ENCODE data around the gene COL4A2. TPM values are rescaled to one million over a fixed set of nuclear protein-coding genes. Genes with fewer than 3 reads are reported as not detected.

COL4A2 gene
- total RNA-seq, 1 donor from 2014 or later, result 120 TPM

DNA sequence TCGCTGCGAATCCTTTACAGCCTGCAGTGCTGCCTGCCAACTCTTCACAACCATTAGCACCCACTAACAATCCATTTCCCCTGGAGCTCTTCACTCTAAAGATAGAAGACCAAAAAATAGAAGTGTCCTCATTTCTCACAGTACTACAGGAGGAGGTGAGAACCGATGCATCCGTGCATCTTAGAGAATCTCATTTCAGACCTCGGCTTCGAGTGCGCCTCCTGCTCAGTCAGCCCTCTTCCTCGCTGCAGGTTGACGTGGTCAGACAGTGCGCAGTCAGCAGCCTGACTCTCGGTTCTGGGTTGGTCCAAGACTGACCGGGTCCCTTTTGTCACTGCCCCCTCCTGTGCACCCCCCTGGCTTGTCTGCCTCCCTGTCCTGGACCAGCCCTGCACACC lies 169.1 kb downstream of the COL4A2 start:
- Mint-ChIP-seq H3K27me3 (no peaks in the 10 kb centered on the region), H3K36me3 (ENCODE audit: insufficient read depth) (peaks cover 19% of the 10 kb centered on the region), H3K4me3 (ENCODE audit: low read depth) (no peak overlapping the region), H3K4me1 (ENCODE audit: low read depth) (no peaks in the 10 kb centered on the region), H3K27ac (no peak overlapping the region), H3K9me3 (ENCODE audit: low read depth) (no peaks in the 10 kb centered on the region)
- no peak for DNase-seq (ENCODE audit: low spot score, unreplicated experiment)
- no peak for TF ChIP-seq CTCF (IDR thresholded peaks at IDR 0.05; ENCODE audit: unreplicated experiment)

GRCh38 chr13:110477706-110478245 lies 170.7 kb downstream of the COL4A2 start:
- no peaks in the 10 kb centered on the region for H3K4me1 Mint-ChIP-seq (ENCODE audit: low read depth)
- no peaks in the 10 kb centered on the region for H3K27me3 Mint-ChIP-seq
- H3K9me3 Mint-ChIP-seq (ENCODE audit: low read depth), result no peaks in the 10 kb centered on the region
- no peak for TF ChIP-seq CTCF (IDR thresholded peaks at IDR 0.05; ENCODE audit: unreplicated experiment)
- H3K4me3 Mint-ChIP-seq (ENCODE audit: low read depth), result no peak overlapping the region
- H3K36me3 Mint-ChIP-seq (ENCODE audit: insufficient read depth), result peaks cover 15% of the 10 kb centered on the region
- H3K27ac Mint-ChIP-seq, result no peak overlapping the region
- no peak for DNase-seq (ENCODE audit: low spot score, unreplicated experiment)

- peak overlapping the region; percentile 35 for H3K27ac Mint-ChIP-seq
- H3K9me3 Mint-ChIP-seq (ENCODE audit: low read depth), result no peaks in the 10 kb centered on the region
Measured at GRCh38 chr13:110478405-110479214, 171.5 kb downstream of the COL4A2 start.

GRCh38 chr13:110479215-110479545 lies 172.1 kb downstream of the COL4A2 start:
- DNase-seq (ENCODE audit: low spot score, unreplicated experiment), result no peak
- Mint-ChIP-seq H3K36me3 (ENCODE audit: insufficient read depth) (peaks cover 9% of the 10 kb centered on the region), H3K27me3 (no peaks in the 10 kb centered on the region), H3K4me3 (ENCODE audit: low read depth) (no peak overlapping the region), H3K4me1 (ENCODE audit: low read depth) (no peaks in the 10 kb centered on the region), H3K27ac (no peak overlapping the region), H3K9me3 (ENCODE audit: low read depth) (no peaks in the 10 kb centered on the region)
- no peak for TF ChIP-seq CTCF (IDR thresholded peaks at IDR 0.05; ENCODE audit: unreplicated experiment)

More at GRCh38 chr13:110478405-110479214, 171.5 kb downstream of the COL4A2 start:
- Mint-ChIP-seq H3K27me3 (no peaks in the 10 kb centered on the region), H3K36me3 (ENCODE audit: insufficient read depth) (peaks cover 13% of the 10 kb centered on the region), H3K4me3 (ENCODE audit: low read depth) (no peak overlapping the region), H3K4me1 (ENCODE audit: low read depth) (no peaks in the 10 kb centered on the region)
- TF ChIP-seq CTCF (IDR thresholded peaks at IDR 0.05; ENCODE audit: unreplicated experiment), result no peak
- no peak for DNase-seq (ENCODE audit: low spot score, unreplicated experiment)

GRCh38 chr13:110479648-110480047 lies 172.6 kb downstream of the COL4A2 start:
- Mint-ChIP-seq H3K4me1 (ENCODE audit: low read depth) (no peaks in the 10 kb centered on the region), H3K36me3 (ENCODE audit: insufficient read depth) (peaks cover 7% of the 10 kb centered on the region), H3K27me3 (no peaks in the 10 kb centered on the region), H3K9me3 (ENCODE audit: low read depth) (no peaks in the 10 kb centered on the region), H3K27ac (no peak overlapping the region), H3K4me3 (ENCODE audit: low read depth) (no peak overlapping the region)
- no peak for DNase-seq (ENCODE audit: low spot score, unreplicated experiment)
- no peak for TF ChIP-seq CTCF (IDR thresholded peaks at IDR 0.05; ENCODE audit: unreplicated experiment)
